HCT116 (cell line): Measurements from ENCODE around the gene ARMC6. TPM values are rescaled to one million over a fixed set of nuclear protein-coding genes. Genes with fewer than 3 reads are reported as not detected.
A peak's percentile ranks its signal among the peaks of the same experiment; 100 is the strongest.

Experiments used
- ATAC-seq: fragments of 200-7000 bp; cut with Tn5 transposase; 2 replicates; pipeline ENCODE4 v1.9.1; 2020; ENCODE audit warnings: mild to moderate bottlenecking, moderate library complexity
- BruUV-seq: library from RNA; stranded (reverse); fragments of 400-500 nt; replicated peaks from 2 replicates; lab custom pipeline; 2021; lab: Mats Ljungman, UMichigan
- CTCF ChIA-PET: fragments of 300-600 bp; sonication (Branson Sonifier 250); formaldehyde crosslinking; loops from one replicate; lab custom pipeline; 2021; ENCODE audit warnings: antibody characterized with exemption; lab: Charles Lee
- POLR2A ChIA-PET: fragments of 300-600, 350-600 bp; sonication (Branson Sonifier 250); formaldehyde crosslinking; loops from one replicate; lab custom pipeline; 2021; ENCODE audit warnings: antibody characterized with exemption; lab: Charles Lee
- RAD21 ChIA-PET, 2 experiments: fragments of 300-600 bp; sonication (Branson Sonifier 250); formaldehyde crosslinking; loops; one replicate each; lab custom pipeline; 2023; ENCODE audit warnings: low total read pairs in 2 of 2; ENCODE audit not compliant: uncharacterized antibody in 2 of 2, unreplicated experiment in 2 of 2, low non-redundant PET in 1 of 2; lab: Charles Lee
- DNase-seq: peaks from one replicate; pipeline ENCODE4 v3.0.0-alpha.2; 2010; ENCODE audit warnings: low read depth, low spot score
- H2AFZ ChIP-seq: fragments of 200-600 bp; shearing (Covaris generic), sonication (generic); 2 replicates; pipeline ENCODE4 v1.6.1; 2017; ENCODE audit warnings: low read depth, mixed run types, mixed read lengths, antibody characterized with exemption, low read length; ENCODE audit not compliant: poor library complexity, severe bottlenecking
- H3K27ac ChIP-seq: 2 replicates; pipeline ENCODE4 v1.5.1; 2012; ENCODE audit warnings: low read depth, low read length
- H3K27me3 ChIP-seq: fragments of 200-600 bp; sonication (generic); 2 replicates; pipeline ENCODE4 v1.6.1; 2016; ENCODE audit warnings: mixed run types, low read length, mixed read lengths; ENCODE audit not compliant: insufficient read depth
- H3K36me3 ChIP-seq, 2 experiments: fragments of 200-500 bp in 1 of 2; fragments of 200-600 bp in 1 of 2; sonication (Bioruptor generic) in 1 of 2; sonication (generic) in 1 of 2; 2 replicates each; pipeline versions ENCODE4 v1.5.1 to v1.6.1; 2014 to 2016; ENCODE audit warnings: low read length in 2 of 2, inconsistent platforms in 1 of 2, mixed read lengths in 1 of 2, mixed run types in 1 of 2; ENCODE audit not compliant: insufficient read depth in 2 of 2, control insufficient read depth in 1 of 2
- H3K4me1 ChIP-seq, 2 experiments: fragments of 200-600 bp in 1 of 2; sonication (generic) in 1 of 2; 2 replicates each; pipeline versions ENCODE4 v1.5.1 to v1.6.1; 2012 to 2017; ENCODE audit warnings: low read length in 2 of 2, inconsistent platforms in 1 of 2, mild to moderate bottlenecking in 1 of 2, mixed read lengths in 1 of 2, mixed run types in 1 of 2, moderate library complexity in 1 of 2; ENCODE audit not compliant: insufficient read depth in 2 of 2, control insufficient read depth in 1 of 2
- H3K4me2 ChIP-seq: fragments of 200-600 bp; sonication (generic); 2 replicates; pipeline ENCODE4 v1.6.1; 2017; ENCODE audit warnings: mixed run types, low read length, mixed read lengths
- H3K4me3 ChIP-seq, 2 experiments: fragments of 200-600 bp in 1 of 2; sonication (generic) in 1 of 2; replicated peaks in 1 of 2; 2 replicates each; pipeline ENCODE4 v1.5.1; 2011 to 2016; ENCODE audit warnings: low read length in 2 of 2, control low read depth in 1 of 2, low read depth in 1 of 2, mild to moderate bottlenecking in 1 of 2, mixed read lengths in 1 of 2, mixed run types in 1 of 2
- H3K79me2 ChIP-seq: fragments of 200-600 bp; sonication (generic); 2 replicates; pipeline ENCODE4 v1.6.1; 2017; ENCODE audit warnings: mild to moderate bottlenecking, mixed run types, low read length, moderate library complexity, mixed read lengths; ENCODE audit not compliant: insufficient read depth
- H3K9ac ChIP-seq: fragments of 200-600 bp; sonication (generic); 2 replicates; pipeline ENCODE4 v1.6.1; 2016; ENCODE audit warnings: low read length, mixed read lengths
- H3K9me2 ChIP-seq: fragments of 200-600 bp; sonication (generic), shearing (Covaris generic); 2 replicates; pipeline ENCODE4 v1.6.1; 2017; ENCODE audit warnings: mixed run types, mild to moderate bottlenecking, moderate library complexity; ENCODE audit not compliant: insufficient read depth
- H3K9me3 ChIP-seq, 2 experiments: fragments of 200-500 bp in 1 of 2; fragments of 200-600 bp in 1 of 2; sonication (Bioruptor generic) in 1 of 2; sonication (generic) in 1 of 2; 2 replicates each; pipeline ENCODE4 v1.6.1; 2014 to 2017; ENCODE audit warnings: low read length in 2 of 2, mixed read lengths in 2 of 2, inconsistent platforms in 1 of 2, low read depth in 1 of 2, mild to moderate bottlenecking in 1 of 2, mixed run types in 1 of 2, moderate library complexity in 1 of 2; ENCODE audit not compliant: control insufficient read depth in 1 of 2, insufficient read depth in 1 of 2
- H4K20me1 ChIP-seq: fragments of 200-600 bp; sonication (generic), shearing (Covaris generic); 2 replicates; pipeline ENCODE4 v1.6.1; 2017; ENCODE audit warnings: mixed run types, mild to moderate bottlenecking, moderate library complexity; ENCODE audit not compliant: insufficient read depth
- CBX3 ChIP-seq: IDR thresholded peaks from 2 replicates; pipeline ENCODE4 v1.6.1; 2012; ENCODE audit warnings: low read depth
- CEBPB ChIP-seq: IDR thresholded peaks from 2 replicates; pipeline ENCODE4 v1.6.1; 2012; ENCODE audit warnings: low read depth
- EGR1 ChIP-seq: IDR thresholded peaks from 2 replicates; pipeline ENCODE4 v1.6.1; 2012; ENCODE audit warnings: low read depth
- FOSL1 ChIP-seq: IDR thresholded peaks from 2 replicates; pipeline ENCODE4 v1.6.1; 2012; ENCODE audit warnings: low read depth
- MAX ChIP-seq: IDR thresholded peaks from 2 replicates; pipeline ENCODE4 v1.6.1; 2012
- POLR2AphosphoS5 ChIP-seq: IDR thresholded peaks from 2 replicates; pipeline ENCODE4 v1.6.1; 2011; ENCODE audit warnings: mild to moderate bottlenecking, low read depth, low read length, moderate library complexity
- RAD21 ChIP-seq: IDR thresholded peaks from 2 replicates; pipeline ENCODE4 v1.6.1; 2012; ENCODE audit warnings: low read depth, mild to moderate bottlenecking
- SIN3A ChIP-seq: IDR thresholded peaks from 2 replicates; pipeline ENCODE4 v1.6.1; 2012; ENCODE audit warnings: low read depth
- TCF7L2 ChIP-seq: IDR thresholded peaks from 2 replicates; pipeline ENCODE4 v1.7.0; 2011; ENCODE audit warnings: borderline replicate concordance, inconsistent platforms; ENCODE audit not compliant: insufficient read depth, insufficient read length; ENCODE audit errors: extremely low read depth
- YY1 ChIP-seq: IDR thresholded peaks from 2 replicates; pipeline ENCODE4 v1.6.1; 2011; ENCODE audit warnings: low read length, low read depth, moderate library complexity, mild to moderate bottlenecking; ENCODE audit not compliant: insufficient replicate concordance; ENCODE audit errors: extremely low read depth
- ZBTB33 ChIP-seq: IDR thresholded peaks from 2 replicates; pipeline ENCODE4 v1.6.1; 2011; ENCODE audit warnings: mild to moderate bottlenecking, low read length, moderate library complexity; ENCODE audit not compliant: insufficient replicate concordance; ENCODE audit errors: extremely low read depth
- intact Hi-C: fragments of 100-400 bp; cut with micrococcal nuclease; formaldehyde crosslinking; loops from 2 replicates; pipeline ENCODE4 v1.10.0; 2022
- total RNA-seq: library from RNA; stranded (reverse); gene quantifications from one replicate; pipeline ENCODE4 v1.2.1, GENCODE V29; 2021; ENCODE audit not compliant: unreplicated experiment
- TF ChIP-seq, protein P1 (sequence below), 3 experiments: fragments of 200-600 bp in 1 of 3; sonication (generic) in 1 of 3; IDR thresholded peaks in 2 of 3; conservative IDR thresholded peaks in 1 of 3; 2 replicates each; pipeline ENCODE4 v1.5.1; 2012 to 2017; ENCODE audit warnings: low read depth in 2 of 3, low read length in 2 of 3, antibody characterized with exemption in 1 of 3, borderline replicate concordance in 1 of 3, control low read depth in 1 of 3, mild to moderate bottlenecking in 1 of 3, mixed read lengths in 1 of 3, mixed run types in 1 of 3, moderate library complexity in 1 of 3; ENCODE audit not compliant: insufficient read depth in 1 of 3

Gene ARMC6
- total RNA-seq, 1 experiment from 2014 or later, result 34.7 TPM

DNA sequence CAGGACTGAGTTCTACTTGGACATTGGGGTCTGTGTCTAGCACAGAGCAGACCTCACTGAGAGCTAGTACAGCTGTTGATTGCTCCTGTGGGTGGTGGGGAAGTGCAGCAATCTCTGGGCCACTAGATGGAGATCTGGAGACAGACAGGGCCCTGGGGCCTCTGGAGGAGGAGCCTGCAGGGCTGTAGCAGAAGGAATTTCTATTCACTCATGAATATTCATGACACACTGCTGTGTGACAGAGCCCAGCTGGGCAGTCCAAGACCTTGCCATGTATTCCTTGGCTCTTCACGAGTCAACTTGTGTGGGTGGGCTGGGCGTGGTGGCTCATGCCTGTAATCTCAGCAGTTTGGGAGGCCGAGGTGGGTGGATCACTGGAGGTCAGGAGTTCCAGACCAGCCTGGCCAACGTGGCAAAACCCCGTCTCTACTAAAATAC is 37.6 kb upstream of the ARMC6 start:
- BruUV-seq, result no TSS peak
- DNase-seq (peak; percentile 23), ATAC-seq (peak; percentile 96)
- Histone ChIP-seq H3K79me2 (no peaks in the 10 kb centered on the region), H3K4me1 (no peaks in the 10 kb centered on the region; a peak in 1 of 4 replicates), H3K36me3 (peaks cover 39 to 50% of the 10 kb centered on the region in 2 experiments), H4K20me1 (no peaks in the 10 kb centered on the region), H3K4me2 (no peak overlapping the region), H3K4me3 (no peak overlapping the region), H3K27ac (no peak overlapping the region), H3K9me2 (no peaks in the 10 kb centered on the region), H3K9ac (no peak overlapping the region), H2AFZ (no peak overlapping the region), H3K9me3 (no peaks in the 10 kb centered on the region), H3K27me3 (no peaks in the 10 kb centered on the region)
- ChIA-PET POLR2A (no interaction called here), RAD21 (no interaction called here), CTCF (interaction anchor here (1.0 to 2.4 kb wide), 4 partner anchors 9 to 144 kb away, joined by 3 to 17 read pairs (median 4); no protein-coding TSS in a partner anchor)
- peak; percentile 51 for TF ChIP-seq RAD21
- TF ChIP-seq CEBPB, result no peak
- TF ChIP-seq, protein P1, sequence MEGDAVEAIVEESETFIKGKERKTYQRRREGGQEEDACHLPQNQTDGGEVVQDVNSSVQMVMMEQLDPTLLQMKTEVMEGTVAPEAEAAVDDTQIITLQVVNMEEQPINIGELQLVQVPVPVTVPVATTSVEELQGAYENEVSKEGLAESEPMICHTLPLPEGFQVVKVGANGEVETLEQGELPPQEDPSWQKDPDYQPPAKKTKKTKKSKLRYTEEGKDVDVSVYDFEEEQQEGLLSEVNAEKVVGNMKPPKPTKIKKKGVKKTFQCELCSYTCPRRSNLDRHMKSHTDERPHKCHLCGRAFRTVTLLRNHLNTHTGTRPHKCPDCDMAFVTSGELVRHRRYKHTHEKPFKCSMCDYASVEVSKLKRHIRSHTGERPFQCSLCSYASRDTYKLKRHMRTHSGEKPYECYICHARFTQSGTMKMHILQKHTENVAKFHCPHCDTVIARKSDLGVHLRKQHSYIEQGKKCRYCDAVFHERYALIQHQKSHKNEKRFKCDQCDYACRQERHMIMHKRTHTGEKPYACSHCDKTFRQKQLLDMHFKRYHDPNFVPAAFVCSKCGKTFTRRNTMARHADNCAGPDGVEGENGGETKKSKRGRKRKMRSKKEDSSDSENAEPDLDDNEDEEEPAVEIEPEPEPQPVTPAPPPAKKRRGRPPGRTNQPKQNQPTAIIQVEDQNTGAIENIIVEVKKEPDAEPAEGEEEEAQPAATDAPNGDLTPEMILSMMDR (IDR thresholded peaks at IDR 0.05 in 2 of 3, conservative IDR thresholded peaks at IDR 0.05 in 1 of 3; ENCODE audit: borderline replicate concordance in 1 of 3, insufficient read depth in 1 of 3, low read depth in 2 of 3, low read length in 2 of 3), result peak in 2 of 3 experiments; percentile 61 to 73; a peak in 4 of 6 replicates
- intact Hi-C loops, result loop anchor here (1.0 kb wide), 1 partner anchor 143 kb away; no protein-coding TSS in a partner anchor

GRCh38 chr19:18996351-18996750 is 37.1 kb upstream of the ARMC6 start:
- no peak overlapping the region for H3K27ac ChIP-seq
- no peaks in the 10 kb centered on the region for H3K9me3 ChIP-seq
- no peak overlapping the region for H3K4me2 ChIP-seq
- POLR2A ChIA-PET, result no interaction called here
- RAD21 ChIA-PET, result no interaction called here
- intact Hi-C loops, result no loop called here
- no peak overlapping the region for H3K9ac ChIP-seq
- ATAC-seq (no peak), DNase-seq (no peak)
- no peaks in the 10 kb centered on the region for H3K9me2 ChIP-seq
- peaks cover 36 to 48% of the 10 kb centered on the region in 2 experiments for H3K36me3 ChIP-seq
- no peak overlapping the region for H2AFZ ChIP-seq
- H3K4me3 ChIP-seq, result no peak overlapping the region
- no peaks in the 10 kb centered on the region for H4K20me1 ChIP-seq
- CTCF ChIA-PET, result interaction anchor here (1.0 to 2.4 kb wide), 4 partner anchors 9 to 144 kb away, joined by 3 to 17 read pairs (median 4); no protein-coding TSS in a partner anchor
- H3K27me3 ChIP-seq, result no peaks in the 10 kb centered on the region
- BruUV-seq, result no TSS peak
- H3K79me2 ChIP-seq, result no peaks in the 10 kb centered on the region
- H3K4me1 ChIP-seq, result no peaks in the 10 kb centered on the region; a peak in 1 of 4 replicates
- TF ChIP-seq TCF7L2, result no peak
- TF ChIP-seq EGR1, result no peak
- TF ChIP-seq MAX, result no peak
- TF ChIP-seq FOSL1, result no peak
- TF ChIP-seq RAD21, result no peak
- no peak for TF ChIP-seq SIN3A
- TF ChIP-seq ZBTB33, result no peak
- TF ChIP-seq POLR2AphosphoS5, result no peak
- no peak for TF ChIP-seq CBX3
- no peak for TF ChIP-seq YY1
- TF ChIP-seq, protein P1 (IDR thresholded peaks at IDR 0.05 in 2 of 3, conservative IDR thresholded peaks at IDR 0.05 in 1 of 3; ENCODE audit: borderline replicate concordance in 1 of 3, insufficient read depth in 1 of 3, low read depth in 2 of 3, low read length in 2 of 3), result no peak
